ENCODE results near the gene NEURL1B.

GRCh38 chr5:172739375-172739774, 98.3 kb downstream of the NEURL1B start:
- TF ChIP-seq CTCF (conservative IDR thresholded peaks at IDR 0.05; ENCODE audit: low read length), result no peak
- no peak for TF ChIP-seq EZH2phosphoT487 (IDR thresholded peaks at IDR 0.05; ENCODE audit: borderline replicate concordance)

Data from Loucy (cell line).